Mucosa of stomach (tissue), 1 donor: ENCODE results near the gene BCL6B.
A peak's percentile ranks its signal among the peaks of the same experiment; 100 is the strongest.

Experiments
- H3K27me3 ChIP-seq: one replicate; pipeline ENCODE4 v1.7.0; 2013; ENCODE audit warnings: mild to moderate bottlenecking, low read length; ENCODE audit not compliant: control insufficient read depth, insufficient read depth
- H3K36me3 ChIP-seq: one replicate; pipeline ENCODE4 v1.7.0; 2013; ENCODE audit warnings: low read length; ENCODE audit not compliant: control insufficient read depth, insufficient read depth
- H3K4me1 ChIP-seq: one replicate; pipeline ENCODE4 v1.7.0; 2013; ENCODE audit warnings: mild to moderate bottlenecking, low read length; ENCODE audit not compliant: control insufficient read depth, insufficient read depth
- H3K4me3 ChIP-seq: one replicate; pipeline ENCODE4 v1.7.0; 2013; ENCODE audit warnings: low read length
- H3K9ac ChIP-seq: one replicate; pipeline ENCODE4 v1.7.0; 2013; ENCODE audit warnings: mild to moderate bottlenecking, low read length, moderate library complexity
- H3K9me3 ChIP-seq: one replicate; pipeline ENCODE4 v1.7.0; 2013; ENCODE audit warnings: mild to moderate bottlenecking, low read length, moderate library complexity; ENCODE audit not compliant: control insufficient read depth
- donor health status: Pancreatic carcinoma.

The BCL6B gene

DNA sequence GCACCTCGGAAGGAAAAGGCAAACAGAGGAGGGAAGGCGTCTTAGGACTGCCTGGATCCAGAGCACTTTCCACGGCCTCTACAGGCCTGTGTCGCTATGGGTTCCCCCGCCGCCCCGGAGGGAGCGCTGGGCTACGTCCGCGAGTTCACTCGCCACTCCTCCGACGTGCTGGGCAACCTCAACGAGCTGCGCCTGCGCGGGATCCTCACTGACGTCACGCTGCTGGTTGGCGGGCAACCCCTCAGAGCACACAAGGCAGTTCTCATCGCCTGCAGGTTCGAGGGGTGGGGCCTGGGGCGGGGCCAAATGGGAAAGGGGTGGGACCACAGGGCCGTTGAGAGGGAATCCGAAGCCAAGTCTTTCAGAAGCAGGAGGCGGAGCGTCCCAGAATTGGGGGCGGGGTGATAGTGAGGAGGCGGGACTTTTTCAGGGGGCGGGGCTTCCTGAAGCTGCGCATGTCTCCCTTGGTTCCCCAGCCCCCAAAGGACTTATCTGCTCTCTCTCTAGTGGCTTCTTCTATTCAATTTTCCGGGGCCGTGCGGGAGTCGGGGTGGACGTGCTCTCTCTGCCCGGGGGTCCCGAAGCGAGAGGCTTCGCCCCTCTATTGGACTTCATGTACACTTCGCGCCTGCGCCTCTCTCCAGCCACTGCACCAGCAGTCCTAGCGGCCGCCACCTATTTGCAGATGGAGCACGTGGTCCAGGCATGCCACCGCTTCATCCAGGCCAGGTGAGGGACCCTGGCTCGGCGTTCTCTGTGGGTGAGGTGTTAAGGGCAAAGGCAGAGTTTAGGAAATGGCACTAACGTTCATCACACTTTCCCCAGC is 939 bp downstream of the BCL6B start:
- Histone ChIP-seq H3K4me1 (peaks cover 27% of the 10 kb centered on the region), H3K9ac (peak overlapping the region; percentile 57), H3K9me3 (no peaks in the 10 kb centered on the region), H3K27me3 (peaks cover 19% of the 10 kb centered on the region), H3K36me3 (no peaks in the 10 kb centered on the region), H3K4me3 (no peak overlapping the region)

- Histone ChIP-seq H3K4me3 (no peak overlapping the region), H3K9me3 (no peaks in the 10 kb centered on the region), H3K4me1 (peaks cover 27% of the 10 kb centered on the region), H3K27me3 (peaks cover 19% of the 10 kb centered on the region), H3K36me3 (no peaks in the 10 kb centered on the region), H3K9ac (no peak overlapping the region)
Observed at GRCh38 chr17:7024402-7024785, 1.5 kb downstream of the BCL6B start.

GRCh38 chr17:7025245-7025644 is 2.4 kb downstream of the BCL6B start:
- H3K27me3 ChIP-seq: peaks cover 19% of the 10 kb centered on the region
- peaks cover 27% of the 10 kb centered on the region for H3K4me1 ChIP-seq
- no peaks in the 10 kb centered on the region for H3K9me3 ChIP-seq
- no peak overlapping the region for H3K4me3 ChIP-seq
- no peak overlapping the region for H3K9ac ChIP-seq
- H3K36me3 ChIP-seq: no peaks in the 10 kb centered on the region

DNA sequence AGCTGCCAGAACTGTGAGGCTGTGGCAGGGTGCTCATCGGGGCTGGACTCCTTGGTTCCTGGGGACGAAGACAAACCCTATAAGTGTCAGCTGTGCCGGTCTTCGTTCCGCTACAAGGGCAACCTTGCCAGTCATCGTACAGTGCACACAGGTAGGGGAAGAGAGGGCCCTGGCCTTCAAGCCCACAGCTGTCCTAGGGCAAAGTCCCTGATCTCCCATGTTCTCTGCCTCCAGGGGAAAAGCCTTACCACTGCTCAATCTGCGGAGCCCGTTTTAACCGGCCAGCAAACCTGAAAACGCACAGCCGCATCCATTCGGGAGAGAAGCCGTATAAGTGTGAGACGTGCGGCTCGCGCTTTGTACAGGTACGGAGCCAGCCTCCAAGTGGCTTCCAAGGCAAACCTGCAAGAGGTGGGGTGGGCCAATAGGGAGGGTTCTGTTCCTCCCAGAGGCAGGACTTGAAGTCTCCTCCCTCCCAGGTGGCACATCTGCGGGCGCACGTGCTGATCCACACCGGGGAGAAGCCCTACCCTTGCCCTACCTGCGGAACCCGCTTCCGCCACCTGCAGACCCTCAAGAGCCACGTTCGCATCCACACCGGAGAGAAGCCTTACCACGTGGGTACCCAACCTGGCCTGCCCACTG is 3.7 kb downstream of the BCL6B start:
- Histone ChIP-seq H3K27me3 (peaks cover 15% of the 10 kb centered on the region), H3K4me1 (peaks cover 21% of the 10 kb centered on the region), H3K9ac (no peak overlapping the region), H3K36me3 (no peaks in the 10 kb centered on the region), H3K9me3 (no peaks in the 10 kb centered on the region), H3K4me3 (no peak overlapping the region)

- no peak overlapping the region for H3K4me3 ChIP-seq
- H3K36me3 ChIP-seq: no peaks in the 10 kb centered on the region
- peaks cover 10% of the 10 kb centered on the region for H3K27me3 ChIP-seq
- H3K9me3 ChIP-seq: no peaks in the 10 kb centered on the region
- H3K9ac ChIP-seq: no peak overlapping the region
- peaks cover 13% of the 10 kb centered on the region for H3K4me1 ChIP-seq
Observed at GRCh38 chr17:7027335-7027734, 4.5 kb downstream of the BCL6B start.

GRCh38 chr17:7029096-7029495 is 6.2 kb downstream of the BCL6B start:
- H3K9ac ChIP-seq: no peak overlapping the region
- H3K36me3 ChIP-seq: no peaks in the 10 kb centered on the region
- H3K27me3 ChIP-seq: no peaks in the 10 kb centered on the region
- H3K9me3 ChIP-seq: no peaks in the 10 kb centered on the region
- H3K4me3 ChIP-seq: no peak overlapping the region
- no peaks in the 10 kb centered on the region for H3K4me1 ChIP-seq

- no peaks in the 10 kb centered on the region for H3K9me3 ChIP-seq
- H3K36me3 ChIP-seq: no peaks in the 10 kb centered on the region
- H3K27me3 ChIP-seq: no peaks in the 10 kb centered on the region
- no peak overlapping the region for H3K4me3 ChIP-seq
- no peak overlapping the region for H3K9ac ChIP-seq
- no peaks in the 10 kb centered on the region for H3K4me1 ChIP-seq
Observed at GRCh38 chr17:7029659-7030058, 6.8 kb downstream of the BCL6B start.

DNA sequence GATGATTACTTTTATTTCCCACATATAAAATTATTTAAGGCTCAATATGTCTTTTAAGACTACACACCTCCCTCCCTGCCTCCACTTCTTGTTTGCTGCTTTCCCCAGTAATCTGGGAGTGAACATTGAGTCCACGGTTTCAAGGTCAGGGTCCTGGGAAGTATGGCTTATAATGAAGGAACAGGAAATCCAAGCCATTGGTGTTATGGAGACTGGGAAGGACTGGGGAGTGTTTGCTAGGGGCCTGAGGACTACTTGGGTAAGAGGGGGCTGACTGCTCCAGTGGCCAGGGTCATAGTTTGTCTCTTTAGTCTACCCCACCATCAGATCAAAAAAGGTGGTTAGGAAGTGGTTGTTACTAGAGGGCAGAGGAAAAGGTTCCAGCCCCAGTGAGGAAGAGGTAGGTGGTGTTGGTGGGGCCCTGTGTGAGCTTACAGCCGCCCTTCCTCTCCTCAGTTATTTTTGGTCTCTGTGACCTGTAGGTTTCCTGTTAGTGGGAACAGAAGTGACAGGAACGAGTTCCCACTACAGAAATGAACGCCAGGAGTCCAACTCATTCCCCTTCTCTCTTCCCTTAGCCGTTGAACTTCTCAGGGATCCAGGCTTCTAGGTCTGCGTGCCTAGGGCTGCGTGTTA is 12.2 kb downstream of the BCL6B start:
- Histone ChIP-seq H3K9me3 (no peaks in the 10 kb centered on the region), H3K4me3 (peak overlapping the region; percentile 57), H3K4me1 (peaks cover 12% of the 10 kb centered on the region), H3K27me3 (no peaks in the 10 kb centered on the region), H3K36me3 (no peaks in the 10 kb centered on the region), H3K9ac (peak overlapping the region; percentile 87)

- peaks cover 12% of the 10 kb centered on the region for H3K4me1 ChIP-seq
- peak within 1 kb of the TSS; percentile 87 for H3K9ac ChIP-seq
- no peaks in the 10 kb centered on the region for H3K9me3 ChIP-seq
Observed at GRCh38 chr17:7035591-7036368, 12.9 kb downstream of the BCL6B start, which contains the start of gene SLC16A13. TSS of gene SLC16A13 (plus strand) at chr17:7036015. CDS start at chr17:7036383, 368 bp downstream.

GRCh38 chr17:7038025-7038862 is 15.4 kb downstream of the BCL6B start:
- Histone ChIP-seq H3K9ac (no peak overlapping the region), H3K4me1 (peaks cover 20% of the 10 kb centered on the region)

More at GRCh38 chr17:7035591-7036368, 12.9 kb downstream of the BCL6B start, which contains the start of gene SLC16A13:
- Histone ChIP-seq H3K36me3 (no peaks in the 10 kb centered on the region), H3K4me3 (peak within 1 kb of the TSS; percentile 57), H3K27me3 (no peaks in the 10 kb centered on the region)

GRCh38 chr17:7039832-7040231 is 17.0 kb downstream of the BCL6B start:
- Histone ChIP-seq H3K9ac (no peak overlapping the region), H3K27me3 (peaks cover 22% of the 10 kb centered on the region), H3K4me1 (peaks cover 26% of the 10 kb centered on the region), H3K36me3 (no peaks in the 10 kb centered on the region), H3K4me3 (no peak overlapping the region), H3K9me3 (no peaks in the 10 kb centered on the region)

More at GRCh38 chr17:7038025-7038862, 15.4 kb downstream of the BCL6B start:
- Histone ChIP-seq H3K4me3 (no peak overlapping the region), H3K36me3 (no peaks in the 10 kb centered on the region), H3K27me3 (peaks cover 15% of the 10 kb centered on the region), H3K9me3 (no peaks in the 10 kb centered on the region)
